GM18867 (cell line): Measurements from ENCODE around the gene GALNT2.

Experiments
- ATAC-seq: cut with Tn5 transposase; IDR thresholded peaks from one replicate; pipeline ENCODE4 v1.9.1; 2021; ENCODE audit warnings: mild to moderate bottlenecking, moderate library complexity; ENCODE audit not compliant: unreplicated experiment

The GALNT2 gene

DNA sequence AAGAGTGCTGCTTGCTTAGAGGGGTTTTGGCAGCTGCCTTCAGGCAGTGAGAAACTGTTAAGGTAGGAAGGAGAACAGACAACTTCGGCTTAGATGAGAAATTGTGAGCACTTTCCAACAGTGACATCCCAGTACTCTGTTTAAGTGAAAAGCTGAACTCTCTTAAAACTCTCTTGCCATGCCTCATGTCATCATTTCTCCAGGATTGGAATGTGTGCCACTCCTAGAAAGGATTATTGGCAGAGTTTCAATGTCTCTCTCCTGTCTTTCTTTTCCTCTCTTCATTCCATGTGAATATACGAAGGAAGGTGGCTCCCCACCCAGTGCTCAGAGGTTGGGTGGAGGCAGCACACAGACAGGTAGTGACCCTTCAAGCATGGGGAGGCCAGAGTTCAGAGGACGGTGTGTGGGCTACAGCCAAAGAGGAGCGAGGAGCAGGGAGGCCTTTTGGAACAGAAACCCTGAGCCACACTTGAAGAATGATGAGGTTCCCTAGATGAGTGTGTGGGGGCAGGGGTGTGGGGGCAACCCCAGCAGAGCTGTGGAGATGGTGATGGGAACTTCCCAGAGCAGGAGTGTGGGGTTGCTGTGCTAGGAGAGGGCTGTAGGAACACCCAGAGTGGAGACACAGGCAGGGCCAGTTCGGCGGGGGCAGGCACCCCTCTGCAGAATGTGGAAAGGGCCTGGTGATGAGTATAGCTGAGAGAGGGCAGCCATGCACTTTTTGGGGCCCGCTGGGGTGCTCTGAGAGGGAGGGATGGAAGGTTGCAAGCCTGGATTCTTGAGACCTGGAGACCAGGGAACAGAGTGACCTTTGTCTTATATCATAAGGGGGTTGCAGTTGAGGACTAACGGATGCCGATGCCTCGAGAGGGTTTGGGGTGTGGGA lies 58.8 kb downstream of the GALNT2 start:
- no peak for ATAC-seq

DNA sequence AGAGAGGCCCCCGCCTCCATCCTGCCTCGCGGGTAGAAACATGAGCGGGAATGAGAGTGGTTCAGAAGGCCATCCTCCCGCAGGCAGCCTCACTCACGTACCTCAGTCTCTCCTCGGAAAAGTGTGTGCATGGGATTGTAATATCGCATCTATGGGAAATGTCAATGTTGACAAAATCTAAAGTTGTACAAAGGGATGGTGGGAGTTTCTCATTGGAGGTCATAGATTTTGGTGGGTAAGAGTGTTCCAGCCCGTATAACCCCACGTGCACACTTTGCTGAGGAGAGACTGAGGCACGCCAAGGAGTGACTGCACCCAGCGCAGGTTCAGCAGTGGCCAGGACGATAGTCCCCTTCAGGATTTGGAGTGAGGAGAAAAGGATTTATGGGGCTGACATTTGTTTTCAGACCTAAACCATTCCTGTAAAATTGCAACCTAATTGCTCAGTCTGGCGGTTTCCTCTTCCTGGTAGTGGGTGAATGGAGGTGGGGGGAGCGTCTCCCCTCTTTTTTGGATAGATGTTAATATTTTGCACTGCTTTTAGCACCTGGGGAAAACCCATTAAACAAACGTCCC lies 59.6 kb downstream of the GALNT2 start:
- ATAC-seq, result no peak

DNA sequence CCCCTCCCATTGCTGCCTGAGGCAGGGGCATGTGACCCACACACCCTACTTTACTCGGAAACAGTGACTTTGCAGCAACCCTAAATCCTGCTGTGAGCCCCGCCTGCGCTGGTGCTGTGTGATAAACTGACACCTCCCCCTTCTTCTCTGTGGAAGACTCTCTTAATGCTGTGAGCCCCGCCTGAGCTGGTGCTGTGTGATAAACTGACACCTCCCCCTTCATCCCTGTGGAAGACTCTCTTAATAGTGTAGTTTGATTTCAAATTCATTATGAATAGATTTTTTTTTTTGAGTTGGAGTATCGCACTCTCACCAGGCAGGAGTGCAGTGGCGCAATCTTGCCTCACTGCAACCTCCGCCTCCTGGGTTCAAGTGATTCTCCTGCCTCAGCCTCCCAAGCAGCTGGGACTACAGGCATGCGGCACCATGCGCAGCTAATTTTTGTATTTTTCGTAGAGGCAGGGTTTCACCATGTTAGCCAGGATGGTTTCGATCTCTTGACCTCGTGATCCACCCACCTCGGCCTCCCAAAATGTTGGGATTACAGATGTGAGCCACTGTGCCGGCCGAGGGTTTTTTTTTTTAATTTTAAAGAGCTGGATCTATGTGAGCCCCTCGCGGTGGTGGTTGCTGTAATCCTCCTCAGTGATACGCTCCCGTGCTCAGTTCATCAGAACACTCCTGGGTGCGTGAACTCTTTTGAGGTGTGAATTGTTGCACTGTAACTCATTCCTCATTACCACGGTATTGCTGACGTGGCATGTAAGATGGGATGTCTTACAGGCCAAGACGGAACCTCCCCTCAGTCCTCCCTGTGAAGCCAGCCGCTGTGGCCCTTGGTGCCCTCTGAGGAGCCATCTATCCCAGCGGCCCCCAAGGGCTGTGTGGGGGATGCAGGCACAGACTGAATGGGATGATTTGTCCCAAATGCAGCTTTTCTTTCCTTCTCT lies 60.3 kb downstream of the GALNT2 start:
- no peak for ATAC-seq

DNA sequence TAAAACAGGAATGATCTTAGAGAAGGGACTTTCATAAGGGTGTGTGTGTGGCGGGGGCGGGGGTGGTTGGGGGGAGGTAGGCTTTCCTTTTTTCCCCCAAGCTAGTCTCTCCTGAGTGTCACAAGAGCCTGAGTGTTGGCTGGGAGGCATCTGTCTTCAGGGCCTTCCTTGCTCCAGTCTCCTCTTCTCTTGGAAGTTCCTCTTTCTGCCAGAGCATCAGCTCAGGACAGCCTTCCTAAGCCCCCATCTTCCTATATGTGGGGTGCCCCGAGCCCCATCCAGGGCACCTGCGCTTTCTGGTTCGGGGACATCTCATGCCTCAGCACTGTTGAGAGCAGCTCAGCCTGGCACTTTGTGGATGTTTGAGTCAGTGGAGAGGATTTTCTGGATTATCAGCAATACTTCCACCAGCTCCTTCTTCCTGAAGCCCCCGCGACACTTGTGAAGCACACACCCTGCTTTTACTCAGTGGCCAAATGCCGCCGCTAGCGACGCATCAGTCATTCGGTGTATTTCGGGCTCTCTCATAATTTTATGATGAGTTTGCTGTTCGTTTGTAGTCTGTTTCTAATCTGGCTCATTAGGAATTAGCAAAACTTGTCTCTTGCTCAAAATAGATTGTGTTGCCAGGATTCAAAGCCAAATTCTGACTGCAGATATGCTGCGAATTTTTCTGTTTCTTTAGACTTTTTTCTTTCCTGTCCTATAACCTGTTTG lies 61.7 kb downstream of the GALNT2 start:
- no peak for ATAC-seq

DNA sequence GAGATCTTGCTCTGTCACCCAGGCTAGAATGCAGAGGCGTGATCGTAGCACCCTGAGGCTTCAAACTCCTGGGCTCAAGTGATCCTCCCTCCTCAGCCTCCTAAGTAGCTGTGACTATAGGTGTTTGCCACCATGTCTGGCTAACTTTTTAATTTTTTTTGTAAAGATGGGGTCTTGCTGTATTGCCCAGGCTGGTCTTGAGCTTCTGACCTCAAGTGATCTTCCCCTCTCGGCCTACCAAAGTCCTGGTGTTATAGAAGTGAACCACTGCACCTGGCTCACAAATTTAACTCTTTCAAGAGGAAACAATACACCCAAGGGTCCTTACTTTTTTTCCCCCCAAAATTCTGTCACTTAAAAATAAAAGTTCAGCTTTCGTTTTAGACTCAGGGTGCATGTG lies 62.3 kb downstream of the GALNT2 start:
- no peak for ATAC-seq

DNA sequence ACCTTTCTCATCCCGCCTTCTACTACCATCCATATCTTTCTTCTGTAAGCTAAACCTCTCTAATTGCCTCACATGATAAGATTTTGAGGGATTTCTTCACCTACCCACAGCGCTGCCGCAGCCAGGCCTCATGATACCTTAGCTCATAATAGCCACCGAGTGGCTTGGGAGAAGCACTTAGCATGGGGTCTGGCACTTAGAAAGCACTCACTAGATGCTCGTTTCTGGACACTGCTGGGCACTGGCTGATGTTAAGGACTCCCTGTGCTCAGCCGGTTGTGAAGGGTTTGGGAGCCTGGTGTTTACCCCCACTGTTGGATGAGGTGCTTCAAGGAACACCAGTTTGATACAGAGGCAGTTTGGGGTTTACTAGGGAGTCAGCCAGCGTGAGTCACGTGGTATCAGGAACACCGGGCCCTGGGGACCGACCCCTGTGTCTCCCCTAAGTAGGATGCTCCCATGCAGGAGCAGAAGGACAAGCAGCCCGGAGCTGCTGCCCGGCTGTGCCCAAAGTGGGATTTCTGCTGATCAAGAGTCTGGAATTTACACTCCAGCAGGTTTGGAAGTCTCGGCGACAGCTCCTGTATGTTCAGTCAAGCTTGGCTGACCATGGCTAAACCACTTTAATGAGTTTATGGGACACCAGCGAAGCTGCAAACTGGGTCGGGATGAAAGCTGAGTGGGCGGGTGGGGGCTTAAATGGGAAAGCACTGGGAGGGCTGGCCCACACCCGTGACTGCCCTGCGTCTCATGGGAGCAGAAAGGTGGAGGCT lies 63.3 kb downstream of the GALNT2 start:
- no peak for ATAC-seq

DNA sequence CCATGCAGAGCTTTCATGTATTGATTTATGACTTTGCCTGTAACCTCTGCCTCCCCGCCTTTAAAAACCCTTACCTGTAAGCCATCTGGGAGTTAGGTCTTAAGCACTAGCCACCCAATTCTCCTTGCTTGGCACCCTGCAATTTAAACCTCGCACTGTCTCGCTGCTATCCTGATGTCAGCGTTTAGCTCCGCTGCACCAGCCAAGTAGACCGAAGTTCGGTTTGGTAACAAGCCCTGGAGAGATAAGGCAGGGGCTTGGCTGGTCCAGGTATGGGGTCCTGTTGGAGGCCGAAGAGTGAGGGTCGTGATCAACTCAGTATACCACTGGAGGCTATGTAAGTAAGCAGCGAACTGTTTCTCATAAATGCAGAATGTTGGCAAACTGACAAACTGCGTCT lies 64.4 kb downstream of the GALNT2 start:
- no peak for ATAC-seq

DNA sequence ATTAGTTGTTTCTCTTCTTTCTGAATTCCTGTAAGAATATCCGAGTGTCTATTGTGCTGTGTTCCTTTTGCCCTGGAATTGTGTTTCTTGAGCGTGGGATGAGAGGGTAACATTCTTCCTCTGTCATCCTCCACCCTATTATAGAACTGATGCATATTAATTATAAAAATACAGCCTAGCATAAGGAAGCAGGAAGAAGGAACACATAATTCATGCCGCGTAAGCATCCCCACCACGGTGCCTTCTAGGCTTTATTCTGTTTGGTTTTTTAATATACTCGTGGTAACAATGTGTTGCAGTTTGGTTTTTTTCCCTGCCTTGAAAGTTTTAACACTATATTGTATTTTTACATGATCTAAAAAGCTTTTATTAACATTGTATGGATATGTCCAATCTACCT lies 65.7 kb downstream of the GALNT2 start:
- ATAC-seq, result no peak

DNA sequence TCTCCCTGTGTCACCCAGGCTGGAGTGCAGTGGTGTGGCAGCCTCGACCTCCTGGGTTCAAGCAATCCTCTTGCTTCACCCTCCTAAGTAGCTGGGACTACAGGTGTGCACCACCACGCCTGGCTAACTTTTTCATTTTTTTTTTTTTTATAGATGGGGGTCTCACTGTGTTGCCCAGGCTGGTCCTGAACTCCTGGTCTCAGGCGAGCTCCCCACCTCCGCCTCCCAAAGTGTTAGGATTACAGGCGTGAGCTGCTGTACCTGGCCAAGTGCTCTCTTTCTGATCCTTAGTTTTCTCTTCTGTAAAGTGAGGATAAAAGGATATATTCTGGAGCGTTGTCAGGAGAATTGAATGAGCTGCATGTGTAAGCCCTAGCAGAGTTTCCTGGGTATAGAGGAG lies 68.7 kb downstream of the GALNT2 start:
- no peak for ATAC-seq

DNA sequence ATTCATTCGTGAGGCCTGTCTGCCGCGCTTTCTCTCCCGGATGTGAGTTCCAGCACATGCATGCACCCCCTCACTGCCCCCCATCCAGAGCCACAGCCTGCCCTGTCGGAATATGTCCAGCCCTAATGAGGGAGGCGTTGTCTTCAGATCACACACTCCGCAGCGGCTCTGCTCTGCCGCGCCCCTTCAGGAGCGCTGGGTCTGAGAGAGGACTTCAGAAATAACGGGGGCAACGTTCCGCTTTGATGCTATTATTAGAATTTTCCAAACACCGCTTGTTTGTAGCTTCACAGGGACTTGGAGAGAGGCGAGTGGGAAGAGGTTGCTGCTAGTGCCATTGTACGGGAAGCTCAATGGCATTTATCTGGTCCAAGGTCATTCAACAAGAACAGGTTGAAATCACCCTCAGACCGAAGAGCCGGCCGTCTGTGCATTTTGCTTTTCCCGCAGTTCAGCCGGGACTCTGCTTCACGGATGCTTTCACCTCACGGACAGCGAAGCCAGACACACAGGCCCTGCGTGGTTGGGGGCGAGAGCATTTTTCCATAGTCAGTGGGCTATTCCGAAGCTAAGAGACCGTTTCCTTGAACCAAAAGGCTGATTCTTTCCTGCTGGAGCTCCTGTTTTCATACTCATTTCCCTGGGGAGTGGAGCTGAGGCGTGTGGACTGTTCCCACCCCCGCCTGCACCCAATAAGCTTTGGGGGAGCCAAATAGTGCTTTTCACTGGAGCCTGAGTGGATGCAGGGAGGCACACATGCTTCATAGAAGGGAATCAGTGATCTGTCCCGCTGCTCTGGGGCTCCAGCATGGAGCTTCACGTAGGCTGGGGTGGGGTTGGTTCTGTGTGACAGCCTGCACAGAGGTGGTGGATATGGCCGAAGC lies 69.7 kb downstream of the GALNT2 start:
- ATAC-seq, result no peak

DNA sequence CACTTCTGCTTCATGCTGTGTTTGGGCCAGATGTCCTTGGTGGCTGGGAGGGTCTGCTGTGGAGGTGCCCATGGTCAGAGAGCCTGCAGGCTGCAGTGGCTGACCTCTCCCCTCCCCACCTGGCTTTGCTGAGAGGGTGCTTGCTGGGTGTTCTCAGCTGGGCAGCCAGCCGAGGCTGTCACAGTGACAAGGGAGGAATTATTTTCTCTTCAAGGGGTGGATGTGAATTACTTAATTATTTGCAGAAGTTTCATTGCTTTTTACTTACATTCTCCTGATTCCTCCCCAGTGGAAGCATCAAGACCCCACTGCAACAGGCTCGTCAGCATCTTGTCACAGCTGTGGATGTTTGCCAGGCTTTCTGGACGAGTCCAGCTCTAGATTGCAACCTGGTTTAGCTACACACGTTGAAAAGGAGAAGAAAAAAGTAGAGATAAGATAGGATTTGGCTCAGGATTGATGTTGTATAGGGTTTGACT lies 70.3 kb downstream of the GALNT2 start:
- no peak for ATAC-seq

DNA sequence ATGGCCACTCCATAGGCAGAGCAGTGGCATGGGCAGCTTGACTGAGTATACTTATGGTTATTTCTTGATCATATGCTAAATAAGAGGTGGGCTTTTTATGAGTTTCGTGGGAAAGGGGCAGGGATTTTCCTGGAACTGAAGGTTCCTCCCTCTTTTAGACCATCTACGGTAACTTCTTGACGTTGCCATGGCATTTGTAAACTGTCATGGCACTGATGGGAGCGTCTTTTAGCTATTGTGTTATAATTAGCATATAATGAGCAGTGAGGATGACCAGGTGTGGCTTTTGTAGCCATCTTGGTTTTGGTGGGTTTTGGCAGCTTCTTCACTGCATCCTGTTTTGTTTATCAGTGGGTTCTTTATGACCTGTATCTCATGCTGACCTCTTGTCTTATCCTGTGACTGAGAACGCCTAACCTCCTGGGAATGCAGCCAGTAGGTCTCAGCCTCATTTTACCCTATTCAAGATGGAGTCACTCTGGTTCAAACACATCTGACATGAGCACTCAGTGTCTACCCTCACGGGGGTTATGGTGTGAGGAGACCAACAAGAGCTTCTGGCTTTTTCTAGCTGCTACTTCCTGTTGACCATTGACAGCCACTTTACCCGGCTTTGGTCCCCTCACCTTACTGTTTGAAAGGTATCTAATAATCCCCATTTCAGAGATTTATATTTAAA lies 71.7 kb downstream of the GALNT2 start:
- ATAC-seq, result no peak

DNA sequence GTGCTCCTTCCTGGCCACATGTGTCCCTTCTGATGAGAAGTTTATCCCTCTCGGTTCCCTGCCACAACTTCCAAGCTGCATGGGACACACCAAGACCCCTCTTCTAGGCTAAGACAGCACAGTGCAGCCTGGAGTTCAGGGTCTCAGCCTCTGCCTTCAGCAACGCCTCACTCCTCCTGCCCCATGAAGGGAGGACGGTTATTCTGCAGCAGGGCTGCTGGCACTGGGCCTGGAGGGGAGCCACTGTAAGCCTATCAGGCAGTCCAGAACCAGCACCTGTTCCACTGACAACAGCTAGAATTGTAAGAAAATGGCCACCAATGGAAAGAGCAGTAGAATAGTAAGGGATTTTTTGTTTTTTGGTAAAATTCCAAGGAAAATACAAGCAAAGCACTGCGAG lies 72.3 kb downstream of the GALNT2 start:
- no peak for ATAC-seq

DNA sequence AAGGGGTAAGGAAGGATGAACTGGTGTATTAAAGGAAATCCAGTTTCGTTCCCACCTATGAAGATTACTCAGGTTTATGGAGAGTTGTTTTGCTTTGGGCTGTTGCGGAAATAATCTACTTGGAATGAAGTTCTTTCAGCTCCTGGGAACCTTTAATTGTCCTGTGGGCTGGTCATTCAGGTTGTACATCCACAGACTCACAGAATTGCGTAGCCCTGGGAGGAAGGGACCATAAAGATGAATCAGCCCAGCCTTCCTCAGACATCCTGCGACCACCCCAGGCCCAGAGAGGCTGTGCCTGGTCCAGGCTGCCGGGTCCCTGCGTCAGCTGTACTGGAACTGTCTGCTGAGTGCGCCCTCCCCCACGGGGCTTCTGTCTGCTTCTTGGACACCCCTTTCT lies 72.7 kb downstream of the GALNT2 start:
- no peak for ATAC-seq

DNA sequence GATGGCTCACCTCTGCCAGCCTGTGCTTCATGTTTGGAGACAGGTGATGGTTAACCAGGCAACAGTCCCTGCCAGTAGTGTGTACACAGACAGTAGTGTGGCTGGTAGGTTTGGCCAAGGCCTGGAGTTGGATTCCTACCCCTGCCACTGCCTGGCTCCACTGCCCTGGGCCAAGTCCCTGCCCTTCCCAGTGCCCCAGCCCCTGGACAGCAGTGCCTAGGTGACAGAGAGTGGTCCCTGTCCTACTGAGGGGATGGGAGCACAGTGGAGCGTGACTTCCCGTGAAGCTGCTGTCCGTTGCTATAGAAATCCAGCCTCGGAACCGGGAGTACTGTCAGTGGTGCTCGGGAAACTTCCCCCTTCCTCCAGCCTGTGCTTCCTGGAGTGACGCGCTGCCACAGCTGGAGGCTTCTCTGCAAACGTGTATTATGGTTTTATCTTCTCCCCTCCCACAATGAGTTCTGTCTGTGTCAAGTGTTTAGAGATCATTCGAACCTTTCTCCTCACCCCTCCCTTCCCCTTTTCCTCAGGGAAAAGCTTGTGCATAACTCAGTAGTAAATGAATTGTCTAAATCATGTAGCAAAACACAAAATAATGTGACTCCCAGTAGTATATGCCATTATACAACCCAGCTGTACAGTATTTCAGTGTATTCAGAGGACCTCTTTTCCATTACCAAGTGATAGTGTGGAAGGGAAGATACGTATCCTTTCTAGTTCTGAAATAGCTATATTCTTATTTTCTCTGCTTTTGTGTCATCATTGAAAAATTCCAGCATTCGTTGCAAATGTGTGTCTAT lies 73.4 kb downstream of the GALNT2 start:
- no peak for ATAC-seq

DNA sequence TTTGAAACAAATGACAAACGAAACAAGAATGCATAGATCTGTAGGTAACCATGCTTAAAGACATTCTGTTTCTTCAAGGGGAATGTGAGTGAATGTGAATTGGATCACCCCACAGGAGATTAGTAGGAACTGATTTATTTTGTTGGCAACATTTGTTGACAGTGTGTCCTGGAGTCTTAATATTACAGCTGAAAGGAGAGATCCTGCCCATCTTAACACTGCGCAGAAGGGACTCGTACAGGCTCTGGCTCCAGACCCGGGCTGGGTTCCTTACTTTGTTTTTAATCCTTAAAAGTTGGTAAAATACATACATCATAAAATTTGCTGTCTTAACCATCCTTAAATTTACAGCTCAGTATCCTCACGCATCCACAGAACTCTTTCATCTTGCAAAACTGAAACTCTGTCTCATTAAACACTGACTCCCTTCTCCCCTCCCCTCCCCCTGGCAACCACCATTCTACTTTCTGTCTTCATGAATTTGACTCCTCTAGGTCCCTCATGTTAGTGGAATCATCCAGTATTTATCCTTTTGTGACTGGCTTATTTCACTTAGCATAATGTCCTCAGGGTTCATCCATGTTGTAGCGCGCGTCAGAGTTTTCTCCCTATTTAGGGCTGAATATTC lies 74.1 kb downstream of the GALNT2 start:
- ATAC-seq, result no peak
